Keratinocyte (primary cell): ENCODE results near the gene ATF3. TPM values are rescaled to one million over a fixed set of nuclear protein-coding genes. Genes with fewer than 3 reads are reported as not detected.

Source experiments
- DNase-seq: peaks from one replicate; pipeline ENCODE4 v3.0.0-alpha.2; 2011; ENCODE audit warnings: low read depth, missing footprints, low spot score
- FAIRE-seq: peaks from 2 replicates; lab custom pipeline; 2011; peaks lifted over from hg19 to GRCh38; lab: Jason Lieb, UNC
- H2AFZ ChIP-seq: 2 replicates; pipeline ENCODE4 v1.6.0; 2012; ENCODE audit warnings: low read length, control low read depth, inconsistent platforms; ENCODE audit not compliant: control insufficient read depth
- H3K27ac ChIP-seq: 2 replicates; pipeline ENCODE4 v1.5.1; 2011; ENCODE audit warnings: low read length; ENCODE audit not compliant: control insufficient read depth, insufficient read depth
- H3K27me3 ChIP-seq: 3 replicates; pipeline ENCODE4 v1.6.0; 2011; ENCODE audit warnings: low read length; ENCODE audit not compliant: control insufficient read depth, insufficient read depth; ENCODE audit errors: extremely low read depth
- H3K36me3 ChIP-seq, 2 experiments: 2 replicates in 1 of 2; 3 replicates in 1 of 2; pipeline ENCODE4 v1.5.1; 2011; ENCODE audit warnings: low read length in 2 of 2, mild to moderate bottlenecking in 1 of 2; ENCODE audit not compliant: control insufficient read depth in 2 of 2, insufficient read depth in 2 of 2; ENCODE audit errors: extremely low read depth in 1 of 2
- H3K4me1 ChIP-seq: 3 replicates; pipeline ENCODE4 v1.5.1; 2011; ENCODE audit warnings: low read length; ENCODE audit not compliant: control insufficient read depth, insufficient read depth; ENCODE audit errors: extremely low read depth
- H3K4me2 ChIP-seq: 3 replicates; pipeline ENCODE4 v1.6.0; 2011; ENCODE audit warnings: low read depth, low read length; ENCODE audit not compliant: control insufficient read depth, insufficient read depth; ENCODE audit errors: extremely low read depth
- H3K4me3 ChIP-seq, 3 experiments: fragments of 200-600 bp in 1 of 3; sonication (generic) in 1 of 3; 2 replicates in 2 of 3; 3 replicates in 1 of 3; pipeline ENCODE4 v1.5.1; 2011 to 2016; ENCODE audit warnings: low read length in 3 of 3, mild to moderate bottlenecking in 3 of 3, control low read depth in 2 of 3, inconsistent platforms in 1 of 3, low read depth in 1 of 3, mixed read lengths in 1 of 3, mixed run types in 1 of 3, moderate library complexity in 1 of 3; ENCODE audit not compliant: control insufficient read depth in 2 of 3, insufficient read depth in 2 of 3; ENCODE audit errors: extremely low read depth in 1 of 3
- H3K79me2 ChIP-seq: 2 replicates; pipeline ENCODE4 v1.6.0; 2012; ENCODE audit warnings: low read length; ENCODE audit not compliant: control insufficient read depth, insufficient read depth
- H3K9ac ChIP-seq: 3 replicates; pipeline ENCODE4 v1.6.0; 2011; ENCODE audit warnings: low read length; ENCODE audit not compliant: control insufficient read depth, insufficient read depth; ENCODE audit errors: extremely low read depth
- H3K9me1 ChIP-seq: 3 replicates; pipeline ENCODE4 v1.6.0; 2011; ENCODE audit warnings: low read length; ENCODE audit not compliant: control insufficient read depth, insufficient read depth; ENCODE audit errors: extremely low read depth
- H3K9me3 ChIP-seq: 2 replicates; pipeline ENCODE4 v1.5.1; 2012; ENCODE audit warnings: low read depth, low read length; ENCODE audit not compliant: control insufficient read depth
- H4K20me1 ChIP-seq: 3 replicates; pipeline ENCODE4 v1.6.0; 2011; ENCODE audit warnings: low read length; ENCODE audit not compliant: control insufficient read depth, insufficient read depth; ENCODE audit errors: extremely low read depth
- CTCF ChIP-seq, 3 experiments: IDR thresholded peaks in 1 of 3; conservative IDR thresholded peaks in 1 of 3; optimal IDR thresholded peaks in 1 of 3; 2 replicates in 2 of 3; 3 replicates in 1 of 3; pipeline versions ENCODE3 to v1.5.1; 2011; ENCODE audit warnings: low read length in 3 of 3, mild to moderate bottlenecking in 3 of 3, moderate library complexity in 2 of 3, control low read depth in 1 of 3, inconsistent platforms in 1 of 3; ENCODE audit not compliant: insufficient read depth in 2 of 3; ENCODE audit errors: extremely low read depth in 1 of 3
- EZH2 ChIP-seq: IDR thresholded peaks from one replicate; pipeline ENCODE4 v1.6.1; 2012; ENCODE audit warnings: inconsistent platforms, mild to moderate bottlenecking, low read length, moderate library complexity
- dilution Hi-C: fragments of 300-500 bp; cut with MboI; formaldehyde crosslinking; loops from one replicate; pipeline ENCODE4 v1.7.0; 2020; ENCODE audit warnings: low sequenced_read_pairs; ENCODE audit not compliant: extremely low pct_ligation_motif_present
- polyA plus RNA-seq, 5 experiments: library from polyadenylated mRNA; depleted of rRNA in 3 of 5; stranded (reverse) in 3 of 5; stranded (forward) in 1 of 5; unstranded in 1 of 5; fragments of >200 nt; gene quantifications; 1 replicate in 1 of 5; 2 replicates in 3 of 5; 3 replicates in 1 of 5; pipeline versions ENCODE4 v1.2.1 to v1.2.3, GENCODE V29; 2011 to 2012; ENCODE audit warnings: missing spikeins in 2 of 5, low read depth in 1 of 5, low replicate concordance in 1 of 5

ATF3 gene
- polyA plus RNA-seq, 1 donor (not counting 4 experiments of a cell fraction or from before 2014, with no cell fraction given): 45.1 TPM

DNA sequence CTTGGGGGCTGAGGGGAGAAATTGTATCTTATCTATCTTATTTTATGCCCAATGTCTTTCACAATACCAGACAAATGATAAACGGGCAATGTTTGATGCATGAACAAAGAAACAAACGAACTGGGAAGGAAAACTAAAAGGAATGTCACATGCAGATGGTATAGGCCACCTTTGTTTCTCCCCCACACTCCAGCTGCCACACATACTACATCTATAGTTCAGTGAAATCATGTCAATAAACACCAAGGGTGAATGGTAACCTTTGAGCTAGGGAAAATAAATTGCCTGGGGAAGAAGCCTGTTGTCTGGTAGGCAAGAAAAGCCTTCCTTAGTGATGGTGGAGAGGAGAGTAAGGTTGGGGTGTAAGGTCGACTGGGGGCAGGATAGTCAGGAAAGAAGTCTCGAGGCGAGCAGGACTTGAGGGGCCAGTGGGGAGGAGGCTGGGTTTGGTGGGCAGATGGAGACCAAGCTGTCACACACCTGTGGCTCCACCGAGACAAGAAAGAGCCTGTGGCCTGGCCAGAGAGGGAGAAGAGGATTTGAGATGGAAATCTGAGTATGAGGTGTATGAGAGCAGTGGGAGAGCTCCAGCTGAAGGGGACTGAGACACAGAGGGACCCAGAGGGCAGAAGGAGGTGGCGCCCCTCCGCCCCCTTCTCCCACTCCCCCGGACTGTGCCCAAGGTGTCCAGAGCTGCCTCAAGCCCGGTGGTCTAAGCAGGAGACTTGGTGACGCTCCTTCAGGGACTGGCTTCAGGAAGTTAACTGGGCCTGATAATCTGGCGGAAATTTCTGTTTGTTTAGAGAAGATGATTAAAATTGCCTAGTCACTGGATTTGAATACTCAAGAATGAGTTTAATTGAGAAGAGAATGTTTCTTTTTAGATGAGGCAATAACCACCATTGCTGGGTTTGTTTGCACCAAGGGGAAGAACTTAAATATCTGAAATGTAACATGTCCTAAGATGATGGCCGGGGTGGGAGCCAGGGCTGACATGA, 37.3 kb downstream of the ATF3 start:
- no peak overlapping the region for H3K9ac ChIP-seq
- no peaks in the 10 kb centered on the region for H3K4me1 ChIP-seq
- no peaks in the 10 kb centered on the region for H3K9me1 ChIP-seq
- DNase-seq (no peak), FAIRE-seq (no peak)
- no peak overlapping the region for H2AFZ ChIP-seq
- no peak overlapping the region for H3K4me3 ChIP-seq
- no peak overlapping the region for H3K4me2 ChIP-seq
- no peak for TF ChIP-seq EZH2
- no peak for TF ChIP-seq CTCF (optimal IDR thresholded peaks at IDR 0.05 in 1 of 3, IDR thresholded peaks at IDR 0.05 in 1 of 3, conservative IDR thresholded peaks at IDR 0.05 in 1 of 3; ENCODE audit: extremely low read depth in 1 of 3, insufficient read depth in 2 of 3, low read length in 3 of 3)
- H3K36me3 ChIP-seq: no peaks in the 10 kb centered on the region
- no peaks in the 10 kb centered on the region for H3K79me2 ChIP-seq
- peaks cover 27% of the 10 kb centered on the region for H3K27me3 ChIP-seq
- dilution Hi-C loops: loop anchor here (10.0 kb wide), 1 partner anchor 139 kb away; no protein-coding TSS in a partner anchor
- no peaks in the 10 kb centered on the region for H3K9me3 ChIP-seq
- no peaks in the 10 kb centered on the region for H4K20me1 ChIP-seq
- H3K27ac ChIP-seq: no peak overlapping the region

GRCh38 chr1:212646588-212646987, 38.0 kb downstream of the ATF3 start:
- no peak for DNase-seq

More at GRCh38 chr1:212646588-212646987, 38.0 kb downstream of the ATF3 start:
- Histone ChIP-seq H3K9ac (no peak overlapping the region), H3K9me3 (no peaks in the 10 kb centered on the region), H3K79me2 (no peaks in the 10 kb centered on the region), H4K20me1 (no peaks in the 10 kb centered on the region), H3K4me1 (no peaks in the 10 kb centered on the region), H3K36me3 (no peaks in the 10 kb centered on the region), H3K27ac (no peak overlapping the region), H2AFZ (no peak overlapping the region), H3K9me1 (no peaks in the 10 kb centered on the region), H3K27me3 (peaks cover 27% of the 10 kb centered on the region), H3K4me3 (no peak overlapping the region), H3K4me2 (no peak overlapping the region)
- dilution Hi-C loops: loop anchor here (10.0 kb wide), 1 partner anchor 138 kb away; no protein-coding TSS in a partner anchor
- no peak for TF ChIP-seq EZH2
- TF ChIP-seq CTCF (optimal IDR thresholded peaks at IDR 0.05 in 1 of 3, IDR thresholded peaks at IDR 0.05 in 1 of 3, conservative IDR thresholded peaks at IDR 0.05 in 1 of 3; ENCODE audit: extremely low read depth in 1 of 3, insufficient read depth in 2 of 3, low read length in 3 of 3): no peak
- no peak for FAIRE-seq
